DOHH2 (cell line): ENCODE measurements around the gene C6orf136.

Source experiments
- CTCF ChIP-seq: fragments of 200-600 bp; sonication (generic); IDR thresholded peaks from one replicate; pipeline ENCODE4 v1.5.1; 2014; ENCODE audit warnings: antibody characterized with exemption, mild to moderate bottlenecking, low read depth, low read length; ENCODE audit not compliant: poor library complexity, severe bottlenecking
- EZH2phosphoT487 ChIP-seq: fragments of 200-600 bp; sonication (generic); IDR thresholded peaks from 2 replicates; pipeline ENCODE4 v1.6.1; 2017; ENCODE audit warnings: borderline replicate concordance, mild to moderate bottlenecking, antibody characterized with exemption, low read length, moderate library complexity, mixed read lengths

- peak; percentile 68 for TF ChIP-seq CTCF
- no peak for TF ChIP-seq EZH2phosphoT487
Observed at GRCh38 chr6:30626484-30627366, 20.2 kb upstream of the C6orf136 start, which contains the start of gene ATAT1.
